ENCODE measurements around the gene EYA4. TPM values are rescaled to one million over a fixed set of nuclear protein-coding genes. Genes with fewer than 3 reads are reported as not detected.
A peak's percentile ranks its signal among the peaks of the same experiment; 100 is the strongest.

Gene EYA4
- total RNA-seq, 2 experiments from 2014 or later: not detected

DNA sequence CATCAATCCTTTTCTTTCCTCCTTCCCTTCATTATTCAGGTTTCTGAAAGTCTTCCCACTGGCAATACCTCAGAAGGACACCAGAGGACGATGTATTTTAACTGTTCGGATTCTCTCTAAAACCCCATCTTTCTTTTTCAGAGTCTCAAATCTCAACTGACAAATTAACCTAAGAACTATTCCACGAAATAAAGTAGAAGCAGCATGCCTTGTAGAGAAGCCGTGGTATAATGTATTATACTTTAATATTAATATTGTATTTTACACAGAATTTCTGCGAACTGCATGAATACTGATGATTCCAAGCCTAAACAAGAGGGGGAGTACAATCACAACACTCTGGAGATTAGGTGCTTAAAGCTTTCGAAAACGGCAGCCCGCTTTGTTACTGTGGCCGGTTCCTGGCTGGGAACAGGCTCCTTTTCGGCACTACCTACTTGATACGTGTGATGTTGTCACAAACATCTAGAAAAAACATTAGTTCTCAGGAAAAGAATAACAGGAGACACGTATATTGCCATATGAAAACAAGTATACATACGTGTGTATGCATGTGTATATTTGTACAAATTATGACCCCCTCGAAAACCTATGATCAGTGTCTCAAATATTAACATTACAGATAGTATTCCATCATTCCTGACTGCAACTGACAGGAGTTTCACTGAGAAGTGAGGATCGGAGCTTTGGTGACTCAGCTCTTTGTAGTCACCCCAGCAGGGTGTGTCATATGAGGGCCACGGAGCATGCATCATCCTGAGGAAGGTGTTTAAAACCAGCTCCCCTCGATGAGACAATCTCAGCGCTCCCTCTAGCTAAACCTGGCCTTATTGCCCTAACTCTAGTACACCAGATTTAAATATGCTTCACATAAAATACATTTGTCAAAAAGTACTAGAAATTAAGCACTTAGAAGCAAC, 328.1 kb downstream of the EYA4 start:
- CTCF ChIA-PET: interaction anchor here (1.0 to 2.9 kb wide), 5 partner anchors 9 to 528 kb away, joined by 3 to 14 read pairs (median 3); no protein-coding TSS in a partner anchor
- peak; percentile 53 for ATAC-seq
- H3K9me3 Mint-ChIP-seq (ENCODE audit: low read depth): no peaks in the 10 kb centered on the region

DNA sequence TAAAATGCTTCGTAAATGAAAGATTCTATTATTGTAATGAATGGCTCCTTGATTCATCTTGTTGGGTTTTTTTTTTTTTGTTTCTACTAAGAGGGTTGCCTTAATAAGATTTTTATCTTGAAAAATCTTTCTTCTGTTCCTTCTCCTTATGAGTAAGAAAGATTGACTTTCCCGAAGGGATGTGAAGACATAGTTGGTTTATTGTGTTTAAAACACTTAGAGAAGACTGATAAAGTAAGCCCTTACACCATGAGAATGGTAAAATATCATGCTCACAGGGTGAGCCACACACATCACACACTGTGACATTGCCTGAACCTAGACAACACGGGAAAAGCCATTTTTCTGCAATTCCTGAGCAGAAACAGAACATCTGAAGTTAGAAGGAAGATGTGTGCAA, 330.5 kb downstream of the EYA4 start:
- Mint-ChIP-seq H3K4me1 (peaks cover 3% of the 10 kb centered on the region), H3K27ac (no peak overlapping the region), H3K4me3 (no peak overlapping the region), H3K27me3 (peaks cover 23% of the 10 kb centered on the region), H3K9me3 (ENCODE audit: low read depth) (no peaks in the 10 kb centered on the region), H3K36me3 (no peaks in the 10 kb centered on the region)
- ATAC-seq: no peak
- CTCF ChIA-PET: no interaction called here
- DNase-seq: no peak

More for the DNA sequence above, 328.1 kb downstream of the EYA4 start:
- Mint-ChIP-seq H3K36me3 (no peaks in the 10 kb centered on the region), H3K27me3 (peaks cover 23% of the 10 kb centered on the region), H3K4me1 (peaks cover 3% of the 10 kb centered on the region), H3K27ac (no peak overlapping the region), H3K4me3 (peak overlapping the region; percentile 27)
- peak; percentile 46 for DNase-seq

DNA sequence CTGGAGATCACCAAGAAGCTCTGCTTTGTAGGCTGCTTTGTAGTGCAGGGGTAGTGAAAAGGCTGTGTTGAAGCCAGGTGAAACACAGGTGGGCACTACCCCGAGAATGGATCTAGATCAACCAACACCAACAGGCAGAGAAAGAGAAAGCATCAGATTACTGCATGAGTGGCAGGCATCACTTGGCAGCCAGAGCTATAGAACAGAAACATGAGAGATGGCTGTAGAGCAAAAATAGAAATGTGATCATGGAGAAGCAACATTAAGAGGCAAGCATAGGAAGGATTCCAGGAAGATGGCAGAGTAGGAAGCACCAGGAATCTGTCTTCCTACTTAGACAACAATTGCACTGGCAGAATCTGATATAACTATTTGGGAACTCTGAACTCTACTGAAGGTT, 336.7 kb downstream of the EYA4 start:
- Mint-ChIP-seq H3K27ac (no peak overlapping the region), H3K4me1 (no peaks in the 10 kb centered on the region), H3K4me3 (no peak overlapping the region), H3K36me3 (no peaks in the 10 kb centered on the region), H3K27me3 (no peaks in the 10 kb centered on the region), H3K9me3 (ENCODE audit: low read depth) (no peaks in the 10 kb centered on the region)
- CTCF ChIA-PET: interaction anchor here (1.1 kb wide), 1 partner anchor 9 kb away, joined by 3 read pairs; no protein-coding TSS in a partner anchor
- DNase-seq: no peak
- ATAC-seq: no peak

All from activated CD8-positive, alpha-beta memory T cell treated with anti-CD3 and anti-CD28 coated beads, Interleukin-2, amount 10 ng/mL, durations not matched to agents 7 days and 5 days (primary cell).